ENCODE data around the gene UGP2.
"Not testable (repeated sequence)": the region's sequence is repeated elsewhere in the genome, so short reads cannot be mapped to it uniquely, and the experiment has no call there.

The UGP2 gene

GRCh38 chr2:63903003-63903402 lies 61.3 kb downstream of the UGP2 start:
- Histone ChIP-seq H3K27me3 (ENCODE audit: control insufficient read depth in 1 of 2, insufficient read depth in 2 of 2, low read length in 2 of 2) (no peaks in the 10 kb centered on the region), H3K9me3 (ENCODE audit: low read length) (peaks cover 5% of the 10 kb centered on the region)

GRCh38 chr2:63914311-63914710 lies 72.6 kb downstream of the UGP2 start:
- Histone ChIP-seq H3K27me3 (ENCODE audit: control insufficient read depth in 1 of 2, insufficient read depth in 2 of 2, low read length in 2 of 2) (no peaks in the 10 kb centered on the region), H3K4me3 (ENCODE audit: low read depth in 1 of 2, low read length in 2 of 2) (no peak overlapping the region), H3K9ac (ENCODE audit: low read length) (no peak overlapping the region), H3K36me3 (ENCODE audit: insufficient read depth, low read length) (peaks cover 53% of the 10 kb centered on the region), H3K9me3 (ENCODE audit: low read length) (no peaks in the 10 kb centered on the region), H3K4me1 (ENCODE audit: insufficient read depth, low read length) (no peaks in the 10 kb centered on the region), H3K27ac (ENCODE audit: low read depth, low read length) (no peak overlapping the region)

More at GRCh38 chr2:63903003-63903402, 61.3 kb downstream of the UGP2 start:
- Histone ChIP-seq H3K9ac (ENCODE audit: low read length) (no peak overlapping the region), H3K36me3 (ENCODE audit: insufficient read depth, low read length) (peaks cover 13% of the 10 kb centered on the region), H3K27ac (ENCODE audit: low read depth, low read length) (no peak overlapping the region), H3K4me1 (ENCODE audit: insufficient read depth, low read length) (no peaks in the 10 kb centered on the region), H3K4me3 (ENCODE audit: low read depth in 1 of 2, low read length in 2 of 2) (no peak overlapping the region)

- H3K4me3 ChIP-seq (ENCODE audit: low read depth in 1 of 2, low read length in 2 of 2): no peak overlapping the region
- H3K9ac ChIP-seq (ENCODE audit: low read length): no peak overlapping the region
- H3K9me3 ChIP-seq (ENCODE audit: low read length): no peaks in the 10 kb centered on the region
- no peaks in the 10 kb centered on the region for H3K36me3 ChIP-seq (ENCODE audit: insufficient read depth, low read length)
- H3K27ac ChIP-seq (ENCODE audit: low read depth, low read length): no peak overlapping the region
- no peaks in the 10 kb centered on the region for H3K4me1 ChIP-seq (ENCODE audit: insufficient read depth, low read length)
- no peaks in the 10 kb centered on the region for H3K27me3 ChIP-seq (ENCODE audit: control insufficient read depth in 1 of 2, insufficient read depth in 2 of 2, low read length in 2 of 2)
Observed at GRCh38 chr2:63926815-63927214, 85.1 kb downstream of the UGP2 start.

GRCh38 chr2:63932104-63932503 lies 90.4 kb downstream of the UGP2 start:
- not testable (repeated sequence) for H3K4me3 ChIP-seq (ENCODE audit: low read depth in 1 of 2, low read length in 2 of 2); H3K27ac ChIP-seq (ENCODE audit: low read depth, low read length); H3K27me3 ChIP-seq (ENCODE audit: control insufficient read depth in 1 of 2, insufficient read depth in 2 of 2, low read length in 2 of 2); H3K9ac ChIP-seq (ENCODE audit: low read length); H3K36me3 ChIP-seq (ENCODE audit: insufficient read depth, low read length); H3K4me1 ChIP-seq (ENCODE audit: insufficient read depth, low read length); H3K9me3 ChIP-seq (ENCODE audit: low read length)

All from muscle layer of colon (tissue), 2 donors.